SK-N-SH (cell line): ENCODE results near the gene VAV1.

Source experiments
- CHD2 ChIP-seq: fragments of 150-350 bp; IDR thresholded peaks from 2 replicates; pipeline ENCODE4 v1.6.1; 2018; ENCODE audit warnings: low read length; ENCODE audit not compliant: partially characterized antibody
- EP300 ChIP-seq, 2 experiments: IDR thresholded peaks; 2 replicates each; pipeline versions ENCODE4 v1.4.0 to v1.6.1; 2012; ENCODE audit warnings: borderline replicate concordance in 1 of 2, low read depth in 1 of 2, low read length in 1 of 2
- JUND ChIP-seq: IDR thresholded peaks from 2 replicates; pipeline ENCODE4 v1.4.0; 2012
- RCOR1 ChIP-seq: fragments of 150-350 bp; IDR thresholded peaks from 2 replicates; pipeline ENCODE4 v1.6.1; 2017; ENCODE audit warnings: antibody characterized with exemption, low read length
- RXRA ChIP-seq: IDR thresholded peaks from 2 replicates; pipeline ENCODE4 v1.4.0; 2012; ENCODE audit warnings: low read depth, mild to moderate bottlenecking, borderline replicate concordance
- TF ChIP-seq, protein P1 (sequence below): fragments of 200-600 bp; sonication (generic); IDR thresholded peaks from 2 replicates; pipeline ENCODE4 v1.6.1; 2017; ENCODE audit warnings: antibody characterized with exemption, mild to moderate bottlenecking, moderate library complexity
- TF ChIP-seq, protein P2 (sequence below): fragments of 150-350 bp; IDR thresholded peaks from 2 replicates; pipeline ENCODE4 v1.6.1; 2017; ENCODE audit warnings: antibody characterized with exemption, low read length, low read depth, borderline replicate concordance

DNA sequence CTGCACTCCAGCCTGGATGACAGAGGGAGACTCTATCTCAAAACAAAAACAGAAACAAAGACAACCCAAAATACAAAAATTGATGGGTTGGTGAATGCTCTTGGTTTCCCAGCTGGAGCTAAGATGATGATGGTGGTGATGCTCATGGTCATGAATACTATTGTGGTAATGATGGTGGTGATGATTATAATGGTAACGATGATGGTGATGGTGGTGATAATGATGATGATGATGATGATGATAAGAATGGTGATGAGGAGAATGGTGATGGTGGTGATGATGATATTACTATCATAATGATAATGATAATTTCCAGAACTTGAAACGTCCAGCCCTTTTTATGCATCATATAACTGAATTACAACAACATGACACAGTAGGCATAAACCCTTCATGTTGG, 40.1 kb downstream of the VAV1 start:
- TF ChIP-seq, protein P1, sequence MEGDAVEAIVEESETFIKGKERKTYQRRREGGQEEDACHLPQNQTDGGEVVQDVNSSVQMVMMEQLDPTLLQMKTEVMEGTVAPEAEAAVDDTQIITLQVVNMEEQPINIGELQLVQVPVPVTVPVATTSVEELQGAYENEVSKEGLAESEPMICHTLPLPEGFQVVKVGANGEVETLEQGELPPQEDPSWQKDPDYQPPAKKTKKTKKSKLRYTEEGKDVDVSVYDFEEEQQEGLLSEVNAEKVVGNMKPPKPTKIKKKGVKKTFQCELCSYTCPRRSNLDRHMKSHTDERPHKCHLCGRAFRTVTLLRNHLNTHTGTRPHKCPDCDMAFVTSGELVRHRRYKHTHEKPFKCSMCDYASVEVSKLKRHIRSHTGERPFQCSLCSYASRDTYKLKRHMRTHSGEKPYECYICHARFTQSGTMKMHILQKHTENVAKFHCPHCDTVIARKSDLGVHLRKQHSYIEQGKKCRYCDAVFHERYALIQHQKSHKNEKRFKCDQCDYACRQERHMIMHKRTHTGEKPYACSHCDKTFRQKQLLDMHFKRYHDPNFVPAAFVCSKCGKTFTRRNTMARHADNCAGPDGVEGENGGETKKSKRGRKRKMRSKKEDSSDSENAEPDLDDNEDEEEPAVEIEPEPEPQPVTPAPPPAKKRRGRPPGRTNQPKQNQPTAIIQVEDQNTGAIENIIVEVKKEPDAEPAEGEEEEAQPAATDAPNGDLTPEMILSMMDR, result no peak
- TF ChIP-seq CHD2 (no peak), EP300 (IDR thresholded peaks at IDR 0.05; ENCODE audit: borderline replicate concordance in 1 of 2, low read depth in 1 of 2, low read length in 1 of 2) (no peak), RCOR1 (no peak), JUND (no peak), RXRA (no peak)
- TF ChIP-seq, protein P2, sequence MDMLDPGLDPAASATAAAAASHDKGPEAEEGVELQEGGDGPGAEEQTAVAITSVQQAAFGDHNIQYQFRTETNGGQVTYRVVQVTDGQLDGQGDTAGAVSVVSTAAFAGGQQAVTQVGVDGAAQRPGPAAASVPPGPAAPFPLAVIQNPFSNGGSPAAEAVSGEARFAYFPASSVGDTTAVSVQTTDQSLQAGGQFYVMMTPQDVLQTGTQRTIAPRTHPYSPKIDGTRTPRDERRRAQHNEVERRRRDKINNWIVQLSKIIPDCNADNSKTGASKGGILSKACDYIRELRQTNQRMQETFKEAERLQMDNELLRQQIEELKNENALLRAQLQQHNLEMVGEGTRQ, result no peak
